Panc1 (cell line): ENCODE results near the gene CITED4. TPM values are rescaled to one million over a fixed set of nuclear protein-coding genes. Genes with fewer than 3 reads are reported as not detected.

Experiments
- ATAC-seq: fragments of 200-7000 bp; cut with Tn5 transposase; 2 replicates; pipeline ENCODE4 v1.9.1; 2020; ENCODE audit warnings: mild to moderate bottlenecking, moderate library complexity
- BruUV-seq: library from RNA; stranded (reverse); fragments of 400-500 nt; replicated peaks from 2 replicates; lab custom pipeline; 2021; lab: Mats Ljungman, UMichigan
- CTCF ChIA-PET: fragments of 300-600 bp; sonication (Branson Sonifier 250); formaldehyde crosslinking; loops from one replicate; lab custom pipeline; 2022; ENCODE audit warnings: antibody characterized with exemption; lab: Charles Lee
- POLR2A ChIA-PET: fragments of 300-600 bp; sonication (Branson Sonifier 250); formaldehyde crosslinking; loops from one replicate; lab custom pipeline; 2022; ENCODE audit warnings: antibody characterized with exemption; lab: Charles Lee
- DNase-seq: peaks from one replicate; pipeline ENCODE4 v3.0.0-alpha.2; 2010; ENCODE audit warnings: low read depth, low spot score
- H3K27ac ChIP-seq: 2 replicates; pipeline ENCODE4 v1.5.1; 2011; ENCODE audit warnings: mild to moderate bottlenecking, low read length, inconsistent platforms
- H3K27me3 ChIP-seq: fragments of 200-500 bp; sonication (Bioruptor generic); 2 replicates; pipeline ENCODE4 v1.6.0; 2014; ENCODE audit warnings: low read length, inconsistent platforms; ENCODE audit not compliant: control insufficient read depth, insufficient read depth
- H3K36me3 ChIP-seq: fragments of 200-500 bp; sonication (Bioruptor generic); 2 replicates; pipeline ENCODE4 v1.5.1; 2014; ENCODE audit warnings: inconsistent platforms, mild to moderate bottlenecking, low read length, moderate library complexity; ENCODE audit not compliant: control insufficient read depth, insufficient read depth
- H3K4me1 ChIP-seq: 2 replicates; pipeline ENCODE4 v1.5.1; 2011; ENCODE audit warnings: inconsistent platforms, mild to moderate bottlenecking, low read length, moderate library complexity; ENCODE audit not compliant: control insufficient read depth, insufficient read depth
- H3K4me3 ChIP-seq, 2 experiments: 2 replicates each; pipeline ENCODE4 v1.5.1; 2011 to 2012; ENCODE audit warnings: low read depth in 2 of 2, low read length in 2 of 2, mild to moderate bottlenecking in 2 of 2, inconsistent platforms in 1 of 2, moderate library complexity in 1 of 2
- H3K9me3 ChIP-seq: fragments of 200-500 bp; sonication (Bioruptor generic); 2 replicates; pipeline ENCODE4 v1.5.1; 2014; ENCODE audit warnings: low read depth, mild to moderate bottlenecking, inconsistent platforms, low read length, moderate library complexity; ENCODE audit not compliant: control insufficient read depth, insufficient read depth
- POLR2AphosphoS5 ChIP-seq: IDR thresholded peaks from 2 replicates; pipeline ENCODE4 v1.6.1; 2012; ENCODE audit warnings: mild to moderate bottlenecking, low read depth, low read length, moderate library complexity
- SIN3A ChIP-seq: IDR thresholded peaks from 2 replicates; pipeline ENCODE4 v1.6.1; 2012; ENCODE audit warnings: low read depth, mild to moderate bottlenecking, low read length, moderate library complexity, borderline replicate concordance; ENCODE audit not compliant: insufficient read depth
- TCF7L2 ChIP-seq: IDR thresholded peaks from 2 replicates; pipeline ENCODE4 v1.6.1; 2011; ENCODE audit warnings: mild to moderate bottlenecking, low read depth, low read length, inconsistent platforms
- in situ Hi-C: cut with HindIII; loops from 2 replicates; pipeline ENCODE4 v1.10.0; 2016; ENCODE audit warnings: low sequenced_read_pairs, low pct_unique_long_range_greater_than_20kb
- intact Hi-C: fragments of 100-400 bp; cut with micrococcal nuclease; formaldehyde crosslinking; loops from one replicate; pipeline ENCODE4 v1.10.0; 2022; ENCODE audit not compliant: unreplicated experiment
- total RNA-seq: library from RNA; stranded (reverse); gene quantifications from one replicate; pipeline ENCODE4 v1.2.1, GENCODE V29; 2021; ENCODE audit not compliant: unreplicated experiment
- TF ChIP-seq, protein P1 (sequence below), 2 experiments: IDR thresholded peaks; 2 replicates each; pipeline ENCODE4 v1.6.1; 2011 to 2012; ENCODE audit warnings: low read depth in 2 of 2, control low read depth in 1 of 2, low read length in 1 of 2, mild to moderate bottlenecking in 1 of 2, moderate library complexity in 1 of 2; ENCODE audit not compliant: insufficient read depth in 1 of 2
- TF ChIP-seq, protein P2 (sequence below): fragments of 450-650 bp; IDR thresholded peaks from 2 replicates; pipeline ENCODE4 v1.5.1; 2017; ENCODE audit warnings: mild to moderate bottlenecking

CITED4 gene
- total RNA-seq, 1 experiment from 2014 or later, result 145 TPM

DNA sequence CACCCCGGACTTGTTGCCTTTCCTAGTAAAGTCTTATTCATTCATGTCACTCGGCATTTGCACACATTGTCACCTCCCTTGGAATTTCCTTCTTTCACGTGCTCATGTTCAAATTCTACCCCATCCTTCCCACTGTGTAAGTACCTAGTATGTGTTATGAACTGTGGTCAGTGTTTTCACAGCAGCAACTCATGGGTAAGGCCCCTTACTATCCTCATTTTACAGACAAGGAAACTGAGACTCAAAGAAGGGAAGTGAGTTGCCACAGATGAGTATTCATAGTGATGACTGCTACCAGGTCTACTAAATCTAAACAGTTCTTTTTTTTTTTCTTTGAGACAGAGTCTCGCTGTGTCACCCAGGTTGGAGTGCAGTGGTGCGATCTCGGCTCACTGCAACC is 10.5 kb downstream of the CITED4 start:
- ATAC-seq, result no peak
- BruUV-seq, result no TSS peak

DNA sequence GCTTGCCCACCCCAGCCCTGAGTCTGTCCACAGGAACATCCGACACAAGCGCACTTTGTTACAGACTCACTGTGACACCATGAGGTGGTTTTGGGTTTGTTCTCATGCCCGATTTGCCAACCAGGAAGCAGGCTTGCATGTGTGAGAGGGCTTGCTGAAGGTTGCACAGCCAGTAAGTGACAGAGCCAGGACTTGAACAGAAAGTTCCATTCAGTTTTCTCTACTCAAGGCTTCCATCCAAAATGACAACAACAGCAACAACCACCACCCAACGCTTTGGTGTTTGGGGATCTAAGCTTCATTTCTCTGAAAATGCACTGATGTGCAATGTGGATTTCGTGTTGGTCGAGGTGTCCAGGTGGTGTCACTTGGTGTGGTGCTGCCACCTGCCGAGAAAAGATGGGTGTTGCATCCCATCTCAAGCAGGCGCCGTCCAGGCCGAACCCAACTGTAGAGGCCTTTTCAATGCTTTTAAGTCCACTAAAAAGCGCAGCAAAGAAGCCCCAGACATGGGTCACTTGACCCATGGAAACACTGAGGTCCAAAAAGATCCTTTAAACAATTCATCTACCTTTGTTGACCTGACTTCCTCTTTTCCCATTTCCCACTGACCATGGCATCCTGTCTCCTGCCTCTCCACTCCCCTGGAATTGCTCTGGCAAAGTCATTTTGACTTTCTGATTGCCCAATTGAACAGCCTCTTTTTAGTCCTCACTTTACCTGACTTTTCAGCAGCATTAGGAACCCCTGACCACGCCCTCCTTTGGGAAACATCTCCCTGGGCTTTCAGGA is 12.2 kb downstream of the CITED4 start:
- Histone ChIP-seq H3K4me1 (no peaks in the 10 kb centered on the region), H3K9me3 (no peaks in the 10 kb centered on the region), H3K4me3 (no peak overlapping the region), H3K27ac (peak overlapping the region; percentile 49; the same call in 1 of the 2 replicates), H3K36me3 (no peaks in the 10 kb centered on the region), H3K27me3 (no peaks in the 10 kb centered on the region)
- TF ChIP-seq, protein P1, sequence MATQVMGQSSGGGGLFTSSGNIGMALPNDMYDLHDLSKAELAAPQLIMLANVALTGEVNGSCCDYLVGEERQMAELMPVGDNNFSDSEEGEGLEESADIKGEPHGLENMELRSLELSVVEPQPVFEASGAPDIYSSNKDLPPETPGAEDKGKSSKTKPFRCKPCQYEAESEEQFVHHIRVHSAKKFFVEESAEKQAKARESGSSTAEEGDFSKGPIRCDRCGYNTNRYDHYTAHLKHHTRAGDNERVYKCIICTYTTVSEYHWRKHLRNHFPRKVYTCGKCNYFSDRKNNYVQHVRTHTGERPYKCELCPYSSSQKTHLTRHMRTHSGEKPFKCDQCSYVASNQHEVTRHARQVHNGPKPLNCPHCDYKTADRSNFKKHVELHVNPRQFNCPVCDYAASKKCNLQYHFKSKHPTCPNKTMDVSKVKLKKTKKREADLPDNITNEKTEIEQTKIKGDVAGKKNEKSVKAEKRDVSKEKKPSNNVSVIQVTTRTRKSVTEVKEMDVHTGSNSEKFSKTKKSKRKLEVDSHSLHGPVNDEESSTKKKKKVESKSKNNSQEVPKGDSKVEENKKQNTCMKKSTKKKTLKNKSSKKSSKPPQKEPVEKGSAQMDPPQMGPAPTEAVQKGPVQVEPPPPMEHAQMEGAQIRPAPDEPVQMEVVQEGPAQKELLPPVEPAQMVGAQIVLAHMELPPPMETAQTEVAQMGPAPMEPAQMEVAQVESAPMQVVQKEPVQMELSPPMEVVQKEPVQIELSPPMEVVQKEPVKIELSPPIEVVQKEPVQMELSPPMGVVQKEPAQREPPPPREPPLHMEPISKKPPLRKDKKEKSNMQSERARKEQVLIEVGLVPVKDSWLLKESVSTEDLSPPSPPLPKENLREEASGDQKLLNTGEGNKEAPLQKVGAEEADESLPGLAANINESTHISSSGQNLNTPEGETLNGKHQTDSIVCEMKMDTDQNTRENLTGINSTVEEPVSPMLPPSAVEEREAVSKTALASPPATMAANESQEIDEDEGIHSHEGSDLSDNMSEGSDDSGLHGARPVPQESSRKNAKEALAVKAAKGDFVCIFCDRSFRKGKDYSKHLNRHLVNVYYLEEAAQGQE (IDR thresholded peaks at IDR 0.05; ENCODE audit: insufficient read depth in 1 of 2, low read depth in 2 of 2, low read length in 1 of 2), result peak in 1 of 2 experiments; percentile 52; a peak in 1 of 4 replicates
- TF ChIP-seq, protein P2, sequence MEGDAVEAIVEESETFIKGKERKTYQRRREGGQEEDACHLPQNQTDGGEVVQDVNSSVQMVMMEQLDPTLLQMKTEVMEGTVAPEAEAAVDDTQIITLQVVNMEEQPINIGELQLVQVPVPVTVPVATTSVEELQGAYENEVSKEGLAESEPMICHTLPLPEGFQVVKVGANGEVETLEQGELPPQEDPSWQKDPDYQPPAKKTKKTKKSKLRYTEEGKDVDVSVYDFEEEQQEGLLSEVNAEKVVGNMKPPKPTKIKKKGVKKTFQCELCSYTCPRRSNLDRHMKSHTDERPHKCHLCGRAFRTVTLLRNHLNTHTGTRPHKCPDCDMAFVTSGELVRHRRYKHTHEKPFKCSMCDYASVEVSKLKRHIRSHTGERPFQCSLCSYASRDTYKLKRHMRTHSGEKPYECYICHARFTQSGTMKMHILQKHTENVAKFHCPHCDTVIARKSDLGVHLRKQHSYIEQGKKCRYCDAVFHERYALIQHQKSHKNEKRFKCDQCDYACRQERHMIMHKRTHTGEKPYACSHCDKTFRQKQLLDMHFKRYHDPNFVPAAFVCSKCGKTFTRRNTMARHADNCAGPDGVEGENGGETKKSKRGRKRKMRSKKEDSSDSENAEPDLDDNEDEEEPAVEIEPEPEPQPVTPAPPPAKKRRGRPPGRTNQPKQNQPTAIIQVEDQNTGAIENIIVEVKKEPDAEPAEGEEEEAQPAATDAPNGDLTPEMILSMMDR, result peak; percentile 93
- no peak for TF ChIP-seq TCF7L2
- TF ChIP-seq POLR2AphosphoS5, result no peak
- ChIA-PET POLR2A (interaction anchor here (0.6 kb wide), 1 partner anchor 183 kb away, joined by 11 read pairs; no protein-coding TSS in a partner anchor), CTCF (interaction anchor here (0.6 to 1.9 kb wide), 7 partner anchors 76 to 130 kb away, joined by 3 to 9 read pairs (median 5); partner anchors contain the start of gene CTPS1)
- in situ Hi-C loops, result no loop called here
- DNase-seq (no peak), ATAC-seq (peak; percentile 89)
- intact Hi-C loops, result loop anchor here (5.0 kb wide), 2 partner anchors 68 to 238 kb away; partner anchors contain the start of gene KCNQ4
- no TSS peak for BruUV-seq

More for the DNA sequence above, 10.5 kb downstream of the CITED4 start:
- ChIA-PET CTCF (interaction anchor here (1.9 kb wide), 1 partner anchor 97 kb away, joined by 5 read pairs; no protein-coding TSS in a partner anchor), POLR2A (no interaction called here)
- in situ Hi-C loops, result no loop called here
- H3K4me3 ChIP-seq, result no peak overlapping the region
- TF ChIP-seq, protein P1 (IDR thresholded peaks at IDR 0.05; ENCODE audit: insufficient read depth in 1 of 2, low read depth in 2 of 2, low read length in 1 of 2), result no peak
- TF ChIP-seq TCF7L2, result no peak
- TF ChIP-seq, protein P2, result no peak
- TF ChIP-seq POLR2AphosphoS5, result no peak
- TF ChIP-seq SIN3A, result no peak
- no peak overlapping the region for H3K27ac ChIP-seq
- no peaks in the 10 kb centered on the region for H3K9me3 ChIP-seq
- intact Hi-C loops, result no loop called here
- H3K36me3 ChIP-seq, result no peaks in the 10 kb centered on the region
- no peaks in the 10 kb centered on the region for H3K27me3 ChIP-seq
- H3K4me1 ChIP-seq, result no peaks in the 10 kb centered on the region
- DNase-seq, result no peak
